ENCODE data around the gene HOXA4. TPM values are rescaled to one million over a fixed set of nuclear protein-coding genes. Genes with fewer than 3 reads are reported as not detected.

The HOXA4 gene
- total and polyA plus RNA-seq, 10 donors, result 2.1 to 10.8 (median 4.3) TPM

DNA sequence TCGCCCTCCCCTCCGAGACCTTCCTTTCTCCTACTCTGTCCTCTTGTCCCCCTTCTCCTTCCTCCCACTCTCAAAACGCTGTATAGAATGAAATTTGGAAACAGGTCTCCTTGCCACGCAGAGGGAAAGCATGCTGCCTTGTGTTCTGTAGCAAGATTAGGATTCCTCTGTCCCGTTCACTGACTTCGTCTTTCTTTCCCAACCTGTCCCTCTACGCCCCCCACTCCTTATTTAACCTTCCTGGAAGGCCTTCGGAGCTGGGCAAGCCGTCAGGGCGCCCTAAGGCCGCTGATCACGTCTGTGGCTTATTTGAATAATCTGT is 33.4 kb upstream of the HOXA4 start:
- Histone ChIP-seq H3K27me3 (replicated peaks in 1 of 7) (peaks cover 25 to 100% (median 93%) of the 10 kb centered on the region in 7 donors), H3K4me1 (peaks cover 20 to 90% (median 59%) of the 10 kb centered on the region in 6 donors), H3K27ac (no peak overlapping the region), H3K36me3 (no peaks in the 10 kb centered on the region), H3K9me3 (peaks cover 0 to 15% (median 0%) of the 10 kb centered on the region in 8 donors), H3K4me3 (peak overlapping the region in 5 of 8 donors; percentile 32 to 65 (median 43))
- TF ChIP-seq, protein P1, sequence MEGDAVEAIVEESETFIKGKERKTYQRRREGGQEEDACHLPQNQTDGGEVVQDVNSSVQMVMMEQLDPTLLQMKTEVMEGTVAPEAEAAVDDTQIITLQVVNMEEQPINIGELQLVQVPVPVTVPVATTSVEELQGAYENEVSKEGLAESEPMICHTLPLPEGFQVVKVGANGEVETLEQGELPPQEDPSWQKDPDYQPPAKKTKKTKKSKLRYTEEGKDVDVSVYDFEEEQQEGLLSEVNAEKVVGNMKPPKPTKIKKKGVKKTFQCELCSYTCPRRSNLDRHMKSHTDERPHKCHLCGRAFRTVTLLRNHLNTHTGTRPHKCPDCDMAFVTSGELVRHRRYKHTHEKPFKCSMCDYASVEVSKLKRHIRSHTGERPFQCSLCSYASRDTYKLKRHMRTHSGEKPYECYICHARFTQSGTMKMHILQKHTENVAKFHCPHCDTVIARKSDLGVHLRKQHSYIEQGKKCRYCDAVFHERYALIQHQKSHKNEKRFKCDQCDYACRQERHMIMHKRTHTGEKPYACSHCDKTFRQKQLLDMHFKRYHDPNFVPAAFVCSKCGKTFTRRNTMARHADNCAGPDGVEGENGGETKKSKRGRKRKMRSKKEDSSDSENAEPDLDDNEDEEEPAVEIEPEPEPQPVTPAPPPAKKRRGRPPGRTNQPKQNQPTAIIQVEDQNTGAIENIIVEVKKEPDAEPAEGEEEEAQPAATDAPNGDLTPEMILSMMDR (IDR thresholded peaks at IDR 0.05 in 8 of 11, conservative IDR thresholded peaks at IDR 0.05 in 3 of 11), result peak in 1 of 11 experiments; percentile 7
- TF ChIP-seq POLR2AphosphoS5 (IDR thresholded peaks at IDR 0.05), result no peak
- TF ChIP-seq POLR2A (IDR thresholded peaks at IDR 0.05), result no peak
- WGBS, 5 donors, result 14 to 30% (median 24%) methylated on average over 12 of the region's 12 CpGs
- DNase-seq, result no peak
- intact Hi-C loops (cut with DNase I; ENCODE audit: low total_unique reads), result loop anchor here (5.0 to 10.0 kb wide), 3 partner anchors 482 to 1299 kb away; no protein-coding TSS in a partner anchor

DNA sequence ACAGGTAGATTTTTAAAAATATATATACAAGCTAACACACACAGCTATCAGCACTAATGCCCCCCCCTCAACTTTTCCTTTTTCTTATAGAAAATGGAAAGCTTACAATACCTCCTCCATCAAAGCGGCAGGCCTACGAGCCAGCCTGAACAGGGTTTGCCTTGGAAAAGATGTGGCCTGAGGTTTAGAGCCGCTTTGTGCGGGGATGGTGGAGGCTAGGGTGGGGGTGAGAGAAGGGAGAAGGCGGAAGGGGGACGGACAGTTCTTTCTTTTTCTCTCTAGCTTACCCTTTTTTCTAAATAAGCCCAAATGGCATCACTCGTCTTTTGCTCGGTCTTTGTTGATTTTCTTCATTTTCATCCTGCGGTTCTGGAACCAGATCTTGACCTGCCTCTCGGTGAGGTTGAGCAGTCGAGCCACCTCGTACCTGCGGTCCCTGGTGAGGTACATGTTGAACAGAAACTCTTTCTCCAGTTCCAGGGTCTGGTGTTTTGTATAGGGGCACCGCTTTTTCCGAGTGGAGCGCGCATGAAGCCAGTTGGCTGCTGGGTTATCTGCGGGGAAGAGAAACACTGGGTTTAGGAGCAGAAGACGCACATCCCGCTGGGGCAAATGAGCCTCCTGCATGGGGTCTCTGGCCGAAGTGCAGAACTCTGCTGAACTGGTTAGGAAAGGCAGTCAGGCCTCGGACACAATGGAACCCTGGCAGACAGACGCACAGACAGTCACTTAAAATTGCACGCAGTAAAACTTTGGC is 32.9 kb upstream of the HOXA4 start:
- TF ChIP-seq, protein P1 (IDR thresholded peaks at IDR 0.05 in 8 of 11, conservative IDR thresholded peaks at IDR 0.05 in 3 of 11), result no peak
- TF ChIP-seq POLR2A (IDR thresholded peaks at IDR 0.05) (no peak), POLR2AphosphoS5 (IDR thresholded peaks at IDR 0.05) (no peak)
- 24 to 55% (median 36%) methylated on average over 24 of the region's 24 CpGs for WGBS, 5 donors
- peak overlapping the region in 3 of 8 donors; percentile 43 to 65 (median 50) for H3K4me3 ChIP-seq
- H3K27me3 ChIP-seq (replicated peaks in 1 of 7), result peaks cover 23 to 100% (median 93%) of the 10 kb centered on the region in 7 donors
- H3K36me3 ChIP-seq, result no peaks in the 10 kb centered on the region
- peak; percentile 52 for DNase-seq
- peaks cover 20 to 90% (median 62%) of the 10 kb centered on the region in 6 donors for H3K4me1 ChIP-seq
- peaks cover 0 to 15% (median 0%) of the 10 kb centered on the region in 8 donors for H3K9me3 ChIP-seq
- H3K27ac ChIP-seq, result no peak overlapping the region
- intact Hi-C loops (cut with DNase I; ENCODE audit: low total_unique reads), result loop anchor here (5.0 to 10.0 kb wide), 3 partner anchors 481 to 1299 kb away; no protein-coding TSS in a partner anchor

DNA sequence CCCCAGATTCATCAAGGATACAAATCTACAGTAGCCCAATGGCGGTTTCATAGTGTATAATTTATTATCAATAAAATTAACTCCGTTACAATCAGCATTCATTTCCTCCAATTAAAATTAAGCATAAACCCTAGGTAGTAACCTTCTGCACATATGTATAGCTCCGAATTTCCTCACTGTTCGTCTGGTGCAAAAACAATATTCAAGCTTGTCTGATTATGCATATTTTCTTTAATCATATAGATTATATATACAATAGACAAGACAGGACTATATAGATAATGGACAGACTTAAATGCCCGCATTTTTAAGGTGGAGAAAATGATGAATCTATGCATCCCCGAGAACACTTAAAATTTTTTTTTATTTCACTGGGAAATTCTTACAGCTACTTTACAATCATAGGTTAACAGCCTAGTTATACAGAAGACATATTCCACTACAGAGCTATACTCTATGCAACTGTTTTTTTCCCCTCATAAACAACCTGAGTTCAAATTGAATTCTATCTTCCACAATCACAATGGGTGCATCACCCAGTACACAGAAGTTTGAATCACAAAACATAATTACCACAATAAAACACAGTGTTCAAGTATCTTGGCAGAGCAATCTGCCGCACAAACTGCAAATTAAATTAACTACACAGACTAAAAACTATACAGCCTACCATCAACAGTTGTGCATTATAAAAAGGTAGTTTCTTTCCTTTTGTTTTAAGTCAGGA is 32.2 kb upstream of the HOXA4 start:
- H3K36me3 ChIP-seq, result no peaks in the 10 kb centered on the region
- no peak overlapping the region for H3K4me3 ChIP-seq
- DNase-seq, result no peak
- H3K9me3 ChIP-seq, result peaks cover 0 to 15% (median 0%) of the 10 kb centered on the region in 8 donors
- intact Hi-C loops (cut with DNase I; ENCODE audit: low total_unique reads), result loop anchor here (5.0 to 10.0 kb wide), 3 partner anchors 480 to 1298 kb away; no protein-coding TSS in a partner anchor
- H3K27me3 ChIP-seq (replicated peaks in 1 of 7), result peaks cover 18 to 100% (median 93%) of the 10 kb centered on the region in 7 donors
- WGBS, 5 donors, result 48 to 66% (median 60%) methylated on average over 7 of the region's 7 CpGs
- H3K27ac ChIP-seq, result no peak overlapping the region
- TF ChIP-seq, protein P1 (IDR thresholded peaks at IDR 0.05 in 8 of 11, conservative IDR thresholded peaks at IDR 0.05 in 3 of 11), result no peak
- no peak for TF ChIP-seq POLR2AphosphoS5 (IDR thresholded peaks at IDR 0.05)
- no peak for TF ChIP-seq POLR2A (IDR thresholded peaks at IDR 0.05)
- peaks cover 20 to 94% (median 62%) of the 10 kb centered on the region in 6 donors for H3K4me1 ChIP-seq

All from spleen (tissue), 11 donors.